HepG2 (cell line): ENCODE data around the gene PPIB. TPM values are rescaled to one million over a fixed set of nuclear protein-coding genes. Genes with fewer than 3 reads are reported as not detected.

Experiments used
- ATAC-seq: fragments of 200-7000 bp; cut with Tn5 transposase; 3 replicates; pipeline ENCODE4 v1.9.1; 2020; ENCODE audit warnings: mild to moderate bottlenecking, moderate library complexity
- BruUV-seq: library from RNA; stranded (reverse); fragments of 400-500 nt; replicated peaks from 2 replicates; lab custom pipeline; 2021; lab: Mats Ljungman, UMichigan
- CTCF ChIA-PET: fragments of 300-600 bp; formaldehyde crosslinking; extraction: SDS; loops from one replicate; lab custom pipeline; 2021; ENCODE audit warnings: low total read pairs, inconsistent platforms, low intra/inter-chr PET ratio; lab: Yijun Ruan, JAX
- POLR2A ChIA-PET: fragments of 350-600 bp; sonication (Branson Sonifier 250); formaldehyde crosslinking; loops from one replicate; lab custom pipeline; 2020; ENCODE audit warnings: antibody characterized with exemption, inconsistent platforms; lab: Yijun Ruan, JAX
- DNase-seq: peaks from one replicate; pipeline ENCODE4 v3.0.0-alpha.2; 2015; ENCODE audit warnings: low spot score
- FAIRE-seq: peaks from 3 replicates; lab custom pipeline; 2011; peaks lifted over from hg19 to GRCh38; lab: Jason Lieb, UNC
- H2AFZ ChIP-seq: one replicate; pipeline ENCODE4 v1.6.1; 2011; ENCODE audit warnings: low read length, inconsistent platforms
- H3K27ac ChIP-seq: fragments of 300-600 bp; 3 replicates; pipeline ENCODE4 v1.8.0; 2011; ENCODE audit warnings: mixed run types, mild to moderate bottlenecking, mixed read lengths, low read length, inconsistent platforms; ENCODE audit not compliant: insufficient read depth; ENCODE audit errors: extremely low read length
- H3K27me3 ChIP-seq, 2 experiments: fragments of 200-600 bp in 1 of 2; 2 replicates in 1 of 2; 3 replicates in 1 of 2; pipeline versions ENCODE4 v1.6.0 to v1.8.0; 2011; ENCODE audit warnings: low read length in 2 of 2, mild to moderate bottlenecking in 2 of 2, moderate library complexity in 2 of 2, inconsistent platforms in 1 of 2; ENCODE audit not compliant: insufficient read depth in 2 of 2, control insufficient read depth in 1 of 2
- H3K36me3 ChIP-seq, 2 experiments: fragments of 200-600 bp in 1 of 2; replicated peaks in 1 of 2; 2 replicates in 1 of 2; 3 replicates in 1 of 2; pipeline versions ENCODE4 v1.5.1 to v1.8.0; 2011; ENCODE audit warnings: low read length in 2 of 2, inconsistent platforms in 1 of 2; ENCODE audit not compliant: insufficient read depth in 2 of 2, control insufficient read depth in 1 of 2
- H3K4me1 ChIP-seq: 2 replicates; pipeline ENCODE4 v1.5.1; 2012; ENCODE audit warnings: low read length, inconsistent platforms; ENCODE audit not compliant: insufficient read depth
- H3K4me2 ChIP-seq: 2 replicates; pipeline ENCODE4 v1.6.0; 2011; ENCODE audit warnings: low read depth, low read length, inconsistent platforms
- H3K4me3 ChIP-seq, 3 experiments: fragments of 200-600 bp in 1 of 3; sonication (generic), shearing (Covaris generic) in 1 of 3; replicated peaks in 1 of 3; 2 replicates each; pipeline ENCODE4 v1.5.1; 2011 to 2016; ENCODE audit warnings: low read length in 3 of 3, inconsistent platforms in 2 of 3, low read depth in 2 of 3, mild to moderate bottlenecking in 2 of 3, control low read depth in 1 of 3, mixed read lengths in 1 of 3; ENCODE audit not compliant: insufficient read depth in 1 of 3
- H3K79me2 ChIP-seq: one replicate; pipeline ENCODE4 v1.6.1; 2011; ENCODE audit warnings: low read length, inconsistent platforms; ENCODE audit not compliant: insufficient read depth
- H3K9ac ChIP-seq: 2 replicates; pipeline ENCODE4 v1.6.0; 2011; ENCODE audit warnings: mild to moderate bottlenecking, low read depth, low read length, inconsistent platforms; ENCODE audit not compliant: insufficient read depth
- H3K9me3 ChIP-seq: 2 replicates; pipeline ENCODE4 v1.5.1; 2012; ENCODE audit warnings: mild to moderate bottlenecking, low read length
- H4K20me1 ChIP-seq: 2 replicates; pipeline ENCODE4 v1.6.0; 2011; ENCODE audit warnings: inconsistent platforms, mild to moderate bottlenecking, low read length, moderate library complexity; ENCODE audit not compliant: insufficient read depth
- ATF6 ChIP-seq: sonication (generic); formaldehyde crosslinking; conservative IDR thresholded peaks from 2 replicates; pipeline ENCODE4 v1.4.0; 2020; ENCODE audit warnings: missing genetic modification reagents
- FOXM1 ChIP-seq: sonication (generic); formaldehyde crosslinking; IDR thresholded peaks from 2 replicates; pipeline ENCODE4 v1.5.0; 2020; ENCODE audit warnings: missing genetic modification reagents
- KLF11 ChIP-seq: IDR thresholded peaks from 2 replicates; pipeline ENCODE4 v1.6.1; 2016; ENCODE audit warnings: missing compliant biosample characterization
- MAZ ChIP-seq, 2 experiments: sonication (generic) in 1 of 2; formaldehyde crosslinking in 1 of 2; IDR thresholded peaks; 2 replicates each; pipeline versions ENCODE4 v1.5.0 to v1.6.1; 2012 to 2020; ENCODE audit warnings: low read depth in 2 of 2, mild to moderate bottlenecking in 2 of 2, borderline replicate concordance in 1 of 2, improper control_type of control experiment in 1 of 2, low read length in 1 of 2, missing genetic modification reagents in 1 of 2, moderate library complexity in 1 of 2
- PHF5A ChIP-seq: IDR thresholded peaks from one replicate; pipeline ENCODE4 v1.6.1; 2018; ENCODE audit warnings: low read depth, missing genetic modification reagents; ENCODE audit not compliant: unreplicated experiment
- POGK ChIP-seq: sonication (generic); formaldehyde crosslinking; conservative IDR thresholded peaks from 2 replicates; pipeline ENCODE4 v1.8.0; 2022; ENCODE audit warnings: mild to moderate bottlenecking, moderate library complexity, missing genetic modification reagents
- ZBED4 ChIP-seq: sonication (generic); formaldehyde crosslinking; IDR thresholded peaks from 2 replicates; pipeline ENCODE4 v1.4.0; 2020; ENCODE audit warnings: missing genetic modification reagents, borderline replicate concordance
- ZBTB1 ChIP-seq: sonication (generic); formaldehyde crosslinking; IDR thresholded peaks from 2 replicates; pipeline ENCODE4 v1.4.0; 2020; ENCODE audit warnings: missing genetic modification reagents, borderline replicate concordance
- ZBTB20 ChIP-seq: sonication (generic); formaldehyde crosslinking; IDR thresholded peaks from 2 replicates; pipeline ENCODE4 v1.8.1; 2023; ENCODE audit warnings: missing genetic modification reagents, low read depth, mild to moderate bottlenecking, borderline replicate concordance
- ZNF891 ChIP-seq: sonication (generic); formaldehyde crosslinking; IDR thresholded peaks from 2 replicates; pipeline ENCODE4 v1.5.0; 2020; ENCODE audit warnings: mild to moderate bottlenecking, missing genetic modification reagents
- WGBS: methylation state at CpG from one replicate; pipeline ENCODE4 v1.1.6; 2017; ENCODE audit warnings: low lambda C conversion rate; 5-methylcytosine and 5-hydroxymethylcytosine counted together
- in situ Hi-C: cut with HindIII; loops from 2 replicates; pipeline ENCODE4 v1.10.0; 2017; ENCODE audit warnings: low pct_unique_long_range_greater_than_20kb; ENCODE audit not compliant: extremely low pct_ligation_motif_present
- intact Hi-C: fragments of 100-400 bp; cut with micrococcal nuclease; formaldehyde crosslinking; loops from one replicate; pipeline ENCODE4 v1.10.0; 2022; ENCODE audit not compliant: unreplicated experiment
- polyA plus RNA-seq, 8 experiments: library from polyadenylated mRNA; depleted of rRNA in 3 of 8; stranded (reverse) in 7 of 8; unstranded in 1 of 8; fragments of >200 nt; fragmentation: Illumina TruSeq in 4 of 8; extraction: Trizol in 4 of 8; gene quantifications; 2 replicates each; pipeline versions ENCODE4 v1.2.1 to v1.2.3, GENCODE V29; 2011 to 2016; ENCODE audit warnings: low read depth in 4 of 8, missing spikeins in 1 of 8, mixed read lengths in 1 of 8; ENCODE audit not compliant: insufficient read depth in 1 of 8
- total RNA-seq, 5 experiments: library from RNA; depleted of rRNA; stranded (reverse); fragments of >200 nt; fragmentation: Illumina TruSeq; extraction: Trizol; gene quantifications; 2 replicates each; pipeline ENCODE4 v1.2.3, GENCODE V29; 2016; ENCODE audit warnings: low read depth in 1 of 5
- TF ChIP-seq, protein P1 (sequence below), 2 experiments: sonication (generic) in 1 of 2; formaldehyde crosslinking in 1 of 2; IDR thresholded peaks; 2 replicates each; pipeline versions ENCODE4 v1.4.0 to v1.6.1; 2018 to 2020; ENCODE audit warnings: missing genetic modification reagents in 2 of 2, borderline replicate concordance in 1 of 2, low read depth in 1 of 2, mild to moderate bottlenecking in 1 of 2, missing biosample characterization in 1 of 2

Gene PPIB
- total and polyA plus RNA-seq, 2 of the 13 experiments (the other 11 are each of a cell fraction or from before 2014, with no cell fraction given): 780 to 882 TPM

GRCh38 chr15:64158363-64159134, 4.3 kb downstream of the PPIB start:
- no peaks in the 10 kb centered on the region; a peak in 1 of 5 replicates for H3K27me3 ChIP-seq
- ChIA-PET POLR2A (no interaction called here), CTCF (no interaction called here)
- no peak for ATAC-seq
- H3K79me2 ChIP-seq: peaks cover 31% of the 10 kb centered on the region
- H3K4me1 ChIP-seq: peaks cover 44% of the 10 kb centered on the region
- H4K20me1 ChIP-seq: peaks cover 44% of the 10 kb centered on the region
- intact Hi-C loops (no loop called here), in situ Hi-C loops (no loop called here)
- 89% methylated on average over 11 of the region's 11 CpGs for WGBS
- H3K4me3 ChIP-seq: no peak overlapping the region
- peaks cover 32 to 49% of the 10 kb centered on the region in 2 experiments for H3K36me3 ChIP-seq
- H3K9me3 ChIP-seq: no peaks in the 10 kb centered on the region
- H3K4me2 ChIP-seq: peak overlapping the region; percentile 33; the same call in 1 of the 2 replicates
- BruUV-seq: no TSS peak
- peak overlapping the region; percentile 20; the same call in 1 of the 2 replicates for H3K9ac ChIP-seq
- no peak for FAIRE-seq
- DNase-seq: no peak
- no peak overlapping the region for H2AFZ ChIP-seq
- peak overlapping the region; percentile 16 for H3K27ac ChIP-seq
- TF ChIP-seq FOXM1 (CRISPR knock-in tag) (no peak), PHF5A (CRISPR knock-in tag) (no peak), POGK (CRISPR knock-in tag) (no peak), ZBED4 (CRISPR knock-in tag) (no peak), ZBTB20 (no peak), MAZ (IDR thresholded peaks at IDR 0.05; ENCODE audit: borderline replicate concordance, low read depth, low read length) (no peak), MAZ (CRISPR knock-in tag; IDR thresholded peaks at IDR 0.05; ENCODE audit: low read depth) (no peak), ATF6 (CRISPR knock-in tag) (no peak), KLF11 (no peak), ZBTB1 (no peak), ZNF891 (CRISPR knock-in tag) (no peak)
- TF ChIP-seq, protein P1, sequence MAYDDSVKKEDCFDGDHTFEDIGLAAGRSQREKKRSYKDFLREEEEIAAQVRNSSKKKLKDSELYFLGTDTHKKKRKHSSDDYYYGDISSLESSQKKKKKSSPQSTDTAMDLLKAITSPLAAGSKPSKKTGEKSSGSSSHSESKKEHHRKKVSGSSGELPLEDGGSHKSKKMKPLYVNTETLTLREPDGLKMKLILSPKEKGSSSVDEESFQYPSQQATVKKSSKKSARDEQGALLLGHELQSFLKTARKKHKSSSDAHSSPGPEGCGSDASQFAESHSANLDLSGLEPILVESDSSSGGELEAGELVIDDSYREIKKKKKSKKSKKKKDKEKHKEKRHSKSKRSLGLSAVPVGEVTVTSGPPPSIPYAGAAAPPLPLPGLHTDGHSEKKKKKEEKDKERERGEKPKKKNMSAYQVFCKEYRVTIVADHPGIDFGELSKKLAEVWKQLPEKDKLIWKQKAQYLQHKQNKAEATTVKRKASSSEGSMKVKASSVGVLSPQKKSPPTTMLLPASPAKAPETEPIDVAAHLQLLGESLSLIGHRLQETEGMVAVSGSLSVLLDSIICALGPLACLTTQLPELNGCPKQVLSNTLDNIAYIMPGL (CRISPR knock-in tag; IDR thresholded peaks at IDR 0.05; ENCODE audit: borderline replicate concordance in 1 of 2, low read depth in 1 of 2): no peak
